Kidney epithelial cell (primary cell): ENCODE data around the gene FYN. TPM values are rescaled to one million over a fixed set of nuclear protein-coding genes. Genes with fewer than 3 reads are reported as not detected.

Experiments
- DNase-seq: peaks from one replicate; pipeline ENCODE4 v3.0.0-alpha.2; 2010; ENCODE audit warnings: low read depth
- H3K27me3 ChIP-seq: 2 replicates; pipeline ENCODE4 v1.6.0; 2011; ENCODE audit warnings: low read length; ENCODE audit not compliant: control insufficient read depth, insufficient read depth
- H3K36me3 ChIP-seq: 2 replicates; pipeline ENCODE4 v1.5.1; 2011; ENCODE audit warnings: low read length; ENCODE audit not compliant: control insufficient read depth, insufficient read depth
- H3K4me3 ChIP-seq: 2 replicates; pipeline ENCODE4 v1.5.1; 2011; ENCODE audit warnings: low read depth, mild to moderate bottlenecking, control low read depth, low read length
- total RNA-seq: library from RNA; depleted of rRNA; stranded (reverse); fragments of >200 nt; gene quantifications from 2 replicates; pipeline ENCODE4 v1.2.3, GENCODE V29; 2015
- TF ChIP-seq, protein P1 (sequence below): IDR thresholded peaks from 2 replicates; pipeline ENCODE4 v1.5.1; 2011; ENCODE audit warnings: mild to moderate bottlenecking, moderate library complexity, low read length, control low read depth, inconsistent platforms; ENCODE audit not compliant: insufficient read depth, poor library complexity, severe bottlenecking

FYN gene
- total RNA-seq, 1 donor from 2014 or later, result 133 TPM

DNA sequence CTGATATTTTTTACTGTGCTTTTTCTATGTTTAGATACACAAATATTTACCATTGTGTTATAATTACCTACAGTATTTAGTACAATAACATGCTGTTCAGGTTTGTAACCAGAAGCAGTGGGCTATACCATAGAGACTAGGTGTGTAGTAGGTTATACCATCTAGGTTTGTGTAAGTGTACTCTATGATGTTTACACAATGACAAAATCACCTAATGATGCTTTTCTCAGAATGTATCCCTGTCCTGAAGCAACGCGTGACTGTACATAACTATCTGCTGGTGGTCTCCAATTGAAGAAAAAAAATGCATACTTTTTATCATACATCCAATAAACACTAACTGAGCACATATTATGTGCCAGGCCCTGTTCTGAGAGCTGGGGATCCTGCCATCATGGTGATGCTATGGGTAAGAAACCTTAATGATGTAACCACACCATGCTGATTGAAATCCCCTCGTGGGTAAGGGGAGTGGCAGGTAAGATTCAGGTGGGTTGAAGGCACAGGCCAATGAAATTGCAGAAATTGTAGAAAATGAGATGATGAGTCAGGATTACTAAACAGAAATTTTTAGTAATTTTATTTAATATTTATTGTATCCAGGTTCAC, 76.8 kb downstream of the FYN start:
- TF ChIP-seq, protein P1, sequence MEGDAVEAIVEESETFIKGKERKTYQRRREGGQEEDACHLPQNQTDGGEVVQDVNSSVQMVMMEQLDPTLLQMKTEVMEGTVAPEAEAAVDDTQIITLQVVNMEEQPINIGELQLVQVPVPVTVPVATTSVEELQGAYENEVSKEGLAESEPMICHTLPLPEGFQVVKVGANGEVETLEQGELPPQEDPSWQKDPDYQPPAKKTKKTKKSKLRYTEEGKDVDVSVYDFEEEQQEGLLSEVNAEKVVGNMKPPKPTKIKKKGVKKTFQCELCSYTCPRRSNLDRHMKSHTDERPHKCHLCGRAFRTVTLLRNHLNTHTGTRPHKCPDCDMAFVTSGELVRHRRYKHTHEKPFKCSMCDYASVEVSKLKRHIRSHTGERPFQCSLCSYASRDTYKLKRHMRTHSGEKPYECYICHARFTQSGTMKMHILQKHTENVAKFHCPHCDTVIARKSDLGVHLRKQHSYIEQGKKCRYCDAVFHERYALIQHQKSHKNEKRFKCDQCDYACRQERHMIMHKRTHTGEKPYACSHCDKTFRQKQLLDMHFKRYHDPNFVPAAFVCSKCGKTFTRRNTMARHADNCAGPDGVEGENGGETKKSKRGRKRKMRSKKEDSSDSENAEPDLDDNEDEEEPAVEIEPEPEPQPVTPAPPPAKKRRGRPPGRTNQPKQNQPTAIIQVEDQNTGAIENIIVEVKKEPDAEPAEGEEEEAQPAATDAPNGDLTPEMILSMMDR, result no peak

DNA sequence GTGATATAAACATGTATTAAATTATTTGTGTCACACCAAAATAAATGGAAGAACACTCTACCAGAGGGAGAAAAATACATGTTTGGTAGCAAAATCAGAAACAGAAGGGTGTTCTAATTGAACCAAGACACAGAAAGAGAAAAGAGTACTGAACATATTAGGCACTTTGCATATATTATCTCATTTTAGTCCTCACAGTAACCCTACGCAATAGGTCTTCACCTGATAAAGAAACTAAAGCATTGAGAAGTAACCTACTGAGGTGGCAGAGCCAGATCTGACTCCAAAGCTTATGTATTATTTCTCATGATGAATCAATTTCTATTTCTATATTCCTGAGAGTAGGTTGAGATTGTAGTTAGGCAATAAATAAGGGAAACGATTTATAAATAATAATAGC, 77.7 kb downstream of the FYN start:
- Histone ChIP-seq H3K4me3 (no peak overlapping the region), H3K27me3 (no peaks in the 10 kb centered on the region), H3K36me3 (no peaks in the 10 kb centered on the region)
- no peak for DNase-seq
- TF ChIP-seq, protein P1, result no peak

More for the DNA sequence above, 76.8 kb downstream of the FYN start:
- Histone ChIP-seq H3K36me3 (no peaks in the 10 kb centered on the region), H3K4me3 (no peak overlapping the region), H3K27me3 (no peaks in the 10 kb centered on the region)
- DNase-seq, result no peak

DNA sequence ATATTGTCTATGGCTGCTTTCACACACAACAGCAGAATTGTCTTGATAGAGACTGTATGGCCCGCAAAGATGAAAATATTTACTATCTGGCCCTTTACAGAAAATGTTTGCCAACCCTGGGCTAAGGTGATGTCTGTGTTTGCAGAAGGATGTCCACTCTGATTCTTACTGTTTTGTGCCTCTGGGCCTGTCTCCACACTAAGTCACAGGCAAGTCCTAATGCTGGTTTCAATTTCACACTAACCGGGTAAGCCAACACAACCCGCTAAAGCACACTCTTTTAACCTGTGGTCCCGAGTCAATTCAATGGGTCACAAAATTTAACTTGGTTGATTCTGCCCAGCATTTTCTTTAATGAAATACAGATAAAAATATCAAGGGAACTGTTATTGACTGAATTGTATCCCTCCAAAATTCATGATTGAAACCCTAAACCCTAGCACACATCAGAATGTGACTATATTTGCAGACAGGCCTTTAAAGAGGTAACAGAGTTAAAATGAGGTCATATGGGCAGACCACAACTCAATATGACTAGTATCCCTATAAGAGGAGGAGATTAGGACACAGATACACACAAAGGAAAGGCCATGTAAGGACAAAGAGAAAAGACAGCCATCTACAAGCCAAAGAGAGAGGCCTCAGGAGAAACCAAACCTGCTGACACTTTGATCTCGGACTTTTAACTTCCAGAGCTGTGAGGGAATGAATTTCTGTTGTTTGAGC, 78.4 kb downstream of the FYN start:
- Histone ChIP-seq H3K27me3 (no peaks in the 10 kb centered on the region), H3K36me3 (no peaks in the 10 kb centered on the region), H3K4me3 (no peak overlapping the region)
- DNase-seq, result no peak
- TF ChIP-seq, protein P1, result no peak

DNA sequence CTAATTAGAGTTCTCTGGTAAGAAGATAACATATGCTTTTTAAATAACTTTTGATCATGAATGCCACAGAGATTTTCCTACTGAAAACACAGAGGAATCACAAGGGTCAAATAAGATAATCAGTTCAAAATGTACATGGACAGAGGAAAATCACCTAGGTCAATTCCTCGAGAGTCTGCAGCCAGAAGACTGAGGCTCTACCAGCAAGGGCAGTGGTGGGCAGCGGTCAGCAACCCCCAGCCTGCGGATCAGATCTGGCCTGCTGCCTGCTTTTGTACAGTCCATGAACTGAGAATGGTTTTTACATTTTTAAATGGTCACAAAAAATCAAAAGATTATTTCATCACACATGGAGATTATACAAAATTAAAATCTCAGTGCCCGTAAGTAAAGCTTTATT, 79.0 kb downstream of the FYN start:
- Histone ChIP-seq H3K4me3 (no peak overlapping the region), H3K36me3 (no peaks in the 10 kb centered on the region), H3K27me3 (no peaks in the 10 kb centered on the region)
- TF ChIP-seq, protein P1, result no peak
- DNase-seq, result no peak

- H3K4me3 ChIP-seq, result no peak overlapping the region
- no peaks in the 10 kb centered on the region for H3K36me3 ChIP-seq
- H3K27me3 ChIP-seq, result no peaks in the 10 kb centered on the region
- TF ChIP-seq, protein P1, result no peak
- no peak for DNase-seq
These were observed 79.5 kb downstream of the FYN start for GRCh38 chr6:111793711-111794111.
